ENCODE measurements around the gene SLC66A1. TPM values are rescaled to one million over a fixed set of nuclear protein-coding genes. Genes with fewer than 3 reads are reported as not detected.
"Not testable (repeated sequence)": the region's sequence is repeated elsewhere in the genome, so short reads cannot be mapped to it uniquely, and the experiment has no call there.

SLC66A1 gene
- 9.3 TPM for polyA plus RNA-seq (ENCODE audit: insufficient read length)

GRCh38 chr1:19311931-19312781 is at the start of gene SLC66A1, which contains the start of gene AKR7A2:
Gene SLC66A1, plus strand, starts transcription at chr1:19312326. Its CDS starts 5,352 bp downstream, at chr1:19317678.
Gene AKR7A2, minus strand, starts transcription at chr1:19312144. Its CDS starts 20 bp downstream, at chr1:19312124.
- DNase-seq (ENCODE audit: low read depth) = peak; percentile 81

- no peak for DNase-seq (ENCODE audit: low read depth)
Measured at GRCh38 chr1:19262744-19263143, 49.4 kb upstream of the SLC66A1 start.

GRCh38 chr1:19268445-19268844 is 43.7 kb upstream of the SLC66A1 start:
- no peak for DNase-seq (ENCODE audit: low read depth)

GRCh38 chr1:19269427-19270342 is 42.4 kb upstream of the SLC66A1 start:
- DNase-seq (ENCODE audit: low read depth) = not testable (repeated sequence)

GRCh38 chr1:19270343-19270730 is 41.8 kb upstream of the SLC66A1 start:
- DNase-seq (ENCODE audit: low read depth) = not testable (repeated sequence)

- no peak for DNase-seq (ENCODE audit: low read depth)
Measured at GRCh38 chr1:19272064-19272463, 40.1 kb upstream of the SLC66A1 start.

GRCh38 chr1:19273106-19273843 is 38.9 kb upstream of the SLC66A1 start:
- DNase-seq (ENCODE audit: low read depth) = no peak

GRCh38 chr1:19273844-19274531 is 38.1 kb upstream of the SLC66A1 start:
- not testable (repeated sequence) for DNase-seq (ENCODE audit: low read depth)

GRCh38 chr1:19274636-19275035 is 37.5 kb upstream of the SLC66A1 start:
- DNase-seq (ENCODE audit: low read depth) = no peak

- no peak for DNase-seq (ENCODE audit: low read depth)
Measured at GRCh38 chr1:19283891-19284290, 28.2 kb upstream of the SLC66A1 start.

GRCh38 chr1:19284881-19285280 is 27.2 kb upstream of the SLC66A1 start:
- no peak for DNase-seq (ENCODE audit: low read depth)

GRCh38 chr1:19285366-19285765 is 26.8 kb upstream of the SLC66A1 start:
- DNase-seq (ENCODE audit: low read depth) = not testable (repeated sequence)

- not testable (repeated sequence) for DNase-seq (ENCODE audit: low read depth)
Measured at GRCh38 chr1:19285807-19286206, 26.3 kb upstream of the SLC66A1 start.

- no peak for DNase-seq (ENCODE audit: low read depth)
Measured at GRCh38 chr1:19287436-19288185, 24.5 kb upstream of the SLC66A1 start.

- DNase-seq (ENCODE audit: low read depth) = not testable (repeated sequence)
Measured at GRCh38 chr1:19288324-19289241, 23.5 kb upstream of the SLC66A1 start, which contains the start of gene AKR7A3. Gene AKR7A3, minus strand, starts transcription at chr1:19288770. Its CDS starts 61 bp downstream, at chr1:19288709.

GRCh38 chr1:19289244-19289643 is 22.9 kb upstream of the SLC66A1 start:
- DNase-seq (ENCODE audit: low read depth) = no peak

- no peak for DNase-seq (ENCODE audit: low read depth)
Measured at GRCh38 chr1:19294638-19295037, 17.5 kb upstream of the SLC66A1 start.

GRCh38 chr1:19300211-19300610 is 11.9 kb upstream of the SLC66A1 start:
- DNase-seq (ENCODE audit: low read depth) = no peak

GRCh38 chr1:19304081-19304480 is 8.0 kb upstream of the SLC66A1 start:
- not testable (repeated sequence) for DNase-seq (ENCODE audit: low read depth)
